GM21447 (cell line): ENCODE data around the gene SURF1.
"Not testable (repeated sequence)": the region's sequence is repeated elsewhere in the genome, so short reads cannot be mapped to it uniquely, and the experiment has no call there.

Experiments used
- ATAC-seq: cut with Tn5 transposase; IDR thresholded peaks from one replicate; pipeline ENCODE4 v1.9.1; 2021; ENCODE audit not compliant: unreplicated experiment

The SURF1 gene, protein sequence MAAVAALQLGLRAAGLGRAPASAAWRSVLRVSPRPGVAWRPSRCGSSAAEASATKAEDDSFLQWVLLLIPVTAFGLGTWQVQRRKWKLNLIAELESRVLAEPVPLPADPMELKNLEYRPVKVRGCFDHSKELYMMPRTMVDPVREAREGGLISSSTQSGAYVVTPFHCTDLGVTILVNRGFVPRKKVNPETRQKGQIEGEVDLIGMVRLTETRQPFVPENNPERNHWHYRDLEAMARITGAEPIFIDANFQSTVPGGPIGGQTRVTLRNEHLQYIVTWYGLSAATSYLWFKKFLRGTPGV

DNA sequence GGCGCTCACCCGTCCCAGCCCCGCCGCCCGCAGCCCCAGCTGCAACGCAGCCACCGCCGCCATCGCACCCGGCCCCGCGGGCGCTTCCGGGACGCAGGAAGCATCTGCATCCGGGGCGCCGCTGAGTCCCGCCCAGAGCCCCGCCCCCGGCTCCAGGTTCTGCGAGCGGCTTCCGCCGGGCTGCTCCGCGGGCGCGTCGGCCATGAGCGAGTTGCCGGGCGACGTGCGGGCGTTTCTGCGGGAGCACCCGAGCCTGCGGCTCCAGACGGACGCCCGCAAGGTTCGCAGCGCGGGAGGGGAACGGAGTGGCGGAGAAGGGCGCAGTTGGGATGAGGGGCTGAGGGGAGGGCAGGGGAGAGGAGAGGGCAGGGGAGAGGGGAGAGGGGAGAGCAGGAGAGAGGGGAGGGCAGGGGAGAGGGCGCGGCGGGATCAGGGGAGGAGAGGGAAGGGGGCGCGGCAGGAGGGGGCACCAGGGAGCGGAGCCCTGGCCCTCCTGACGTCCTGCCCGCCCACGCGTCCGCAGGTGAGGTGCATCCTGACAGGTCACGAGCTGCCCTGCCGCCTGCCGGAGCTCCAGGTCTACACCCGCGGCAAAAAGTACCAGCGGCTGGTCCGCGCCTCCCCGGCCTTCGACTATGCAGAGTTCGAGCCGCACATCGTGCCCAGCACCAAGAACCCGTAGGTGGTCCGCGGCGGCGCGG, at the start of gene SURF1, which contains the start of gene SURF2:
Gene SURF1, minus strand, starts transcription at position 97 of the 701 bp plus-strand sequence. Its CDS starts 34 bp downstream, at position 63.
Gene SURF2, plus strand, starts transcription at position 160 of the 701 bp plus-strand sequence. Its CDS starts 43 bp downstream, at position 203.
- ATAC-seq, result peak; percentile 55

DNA sequence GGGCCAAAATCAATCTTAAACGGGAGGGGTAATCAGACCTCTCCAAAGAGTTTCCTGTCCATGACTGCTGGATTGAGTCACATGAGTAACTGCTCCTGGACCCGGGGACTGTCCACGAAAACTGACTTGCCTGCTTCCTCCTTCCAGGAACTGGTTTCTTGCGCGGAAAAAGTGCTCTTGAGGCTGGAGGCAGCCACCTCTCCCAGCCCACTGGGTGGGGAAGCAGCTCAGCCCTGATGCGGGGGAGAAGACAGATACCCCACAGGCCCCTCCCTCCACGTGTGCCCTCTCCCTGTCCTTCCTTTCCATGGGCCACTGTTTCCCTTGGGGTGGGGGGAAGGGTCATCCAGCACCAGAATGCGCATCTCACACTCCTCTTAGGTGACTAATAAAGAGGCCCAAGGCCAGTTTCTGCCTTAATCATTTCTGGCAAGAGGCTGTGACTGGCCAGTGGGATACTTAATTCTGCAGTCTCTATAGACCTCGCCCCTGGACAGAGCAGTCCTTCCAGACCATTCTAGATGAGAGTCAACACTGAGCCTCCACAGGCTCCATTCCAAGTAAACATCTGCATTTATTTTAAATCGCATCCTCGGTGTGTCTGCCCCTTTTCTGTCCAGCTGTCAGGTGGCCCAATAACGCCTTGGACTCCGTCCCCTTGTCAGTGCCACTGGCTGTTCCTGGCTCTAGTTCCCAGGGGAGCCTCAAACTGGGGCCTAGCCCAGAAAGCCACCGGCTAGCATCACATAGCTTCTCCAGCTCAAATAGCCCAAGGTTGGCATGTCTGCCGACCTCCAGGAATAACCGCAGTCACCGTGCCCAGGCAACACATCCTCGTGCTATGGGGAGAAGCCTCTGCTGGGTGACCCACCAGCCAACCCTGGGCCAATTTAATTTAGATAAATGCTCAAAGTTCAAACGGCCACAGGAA, 49.5 kb upstream of the SURF1 start:
- ATAC-seq, result no peak

DNA sequence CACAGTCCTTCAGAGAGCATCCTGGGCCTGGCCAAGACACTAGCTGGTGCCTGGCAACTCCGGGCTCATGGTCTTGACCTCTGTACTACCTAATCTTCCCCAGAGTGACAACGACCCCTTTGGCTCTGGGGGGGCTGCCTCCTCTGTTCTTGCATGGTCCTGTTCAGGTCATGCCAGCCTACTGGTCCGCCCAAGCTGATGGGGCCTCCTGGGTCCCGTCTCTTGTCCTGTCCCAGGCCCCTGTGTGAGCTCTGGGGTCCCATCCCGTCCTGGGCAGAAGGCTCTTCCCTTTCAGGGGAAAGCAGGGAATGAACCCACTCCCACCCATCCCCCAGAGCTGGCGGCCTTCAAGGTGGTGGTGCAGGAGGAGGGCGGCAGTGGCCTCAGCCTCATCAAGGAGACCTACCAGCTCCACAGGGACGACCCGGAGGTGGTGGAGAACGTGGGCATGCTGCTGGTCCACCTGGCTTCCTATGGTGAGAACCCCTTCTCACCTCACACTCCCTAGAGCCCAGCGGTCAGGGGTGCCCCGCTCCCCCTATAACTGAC, 48.2 kb upstream of the SURF1 start:
- no peak for ATAC-seq

DNA sequence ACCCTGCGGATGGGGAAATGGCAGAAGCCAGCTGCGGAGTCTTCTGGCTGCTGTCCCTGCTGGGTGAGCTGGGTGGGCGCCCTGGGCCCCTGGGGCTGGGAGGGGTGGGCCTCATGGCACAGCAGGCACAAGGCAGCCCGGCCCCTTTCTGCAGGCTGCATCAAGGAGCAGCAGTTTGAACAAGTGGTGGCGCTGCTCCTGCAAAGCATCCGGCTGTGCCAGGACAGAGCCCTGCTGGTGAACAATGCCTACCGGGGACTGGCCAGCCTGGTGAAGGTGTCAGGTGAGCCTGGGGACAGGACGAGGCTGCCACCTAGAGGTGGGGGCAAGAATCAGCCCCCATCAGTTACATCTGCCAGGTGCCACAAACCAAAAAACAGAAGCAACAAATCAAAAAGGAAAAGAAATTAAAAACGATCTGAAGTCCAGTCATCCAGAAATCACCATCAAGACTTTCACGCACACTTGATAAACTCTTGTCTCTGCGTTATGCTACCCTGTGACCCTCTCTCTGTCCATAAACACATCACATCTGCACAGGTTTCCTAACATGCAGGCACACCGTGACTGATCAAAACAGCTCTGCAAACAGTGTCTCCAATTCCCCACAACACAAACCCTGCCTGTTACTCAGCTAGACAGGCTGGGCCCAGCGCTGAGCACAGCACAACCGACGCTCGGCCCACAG, 47.6 kb upstream of the SURF1 start:
- no peak for ATAC-seq

DNA sequence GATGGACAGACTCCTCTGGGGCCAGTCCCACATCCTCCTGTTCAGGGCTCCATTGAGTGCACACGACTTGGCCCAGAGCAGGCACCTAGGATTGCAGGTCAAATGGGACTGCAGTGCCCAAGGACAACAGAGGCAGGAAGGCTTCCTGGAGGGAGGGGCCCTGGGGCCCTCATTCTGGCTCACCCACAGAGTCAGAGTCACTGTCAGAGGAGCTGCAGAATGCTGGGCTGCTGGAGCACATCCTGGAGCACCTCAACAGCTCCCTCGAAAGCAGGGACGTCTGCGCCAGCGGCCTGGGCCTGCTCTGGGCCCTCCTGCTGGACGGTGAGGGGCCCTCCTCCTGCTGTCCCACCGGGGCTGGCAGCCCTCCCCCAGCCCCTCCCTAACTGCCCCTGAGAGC, 46.4 kb upstream of the SURF1 start:
- ATAC-seq, result no peak

DNA sequence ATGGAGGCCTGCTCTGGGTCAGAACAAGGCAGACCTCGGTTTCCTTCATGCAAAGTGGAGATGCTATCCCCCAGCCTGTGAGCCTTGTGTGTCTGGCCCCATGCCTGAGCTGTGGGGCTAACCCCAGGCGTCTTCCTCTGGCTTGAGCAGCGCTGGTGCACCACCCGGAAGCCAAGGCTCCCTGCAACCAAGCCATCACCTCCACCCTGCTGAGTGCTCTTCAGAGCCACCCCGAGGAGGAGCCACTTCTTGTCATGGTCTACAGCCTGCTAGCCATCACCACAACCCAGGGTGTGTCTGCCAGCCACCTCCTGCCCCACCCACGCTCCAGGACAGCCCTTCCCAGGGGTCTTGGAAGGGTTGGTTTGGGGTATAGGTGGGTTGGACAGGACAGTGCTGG, 45.3 kb upstream of the SURF1 start:
- no peak for ATAC-seq

DNA sequence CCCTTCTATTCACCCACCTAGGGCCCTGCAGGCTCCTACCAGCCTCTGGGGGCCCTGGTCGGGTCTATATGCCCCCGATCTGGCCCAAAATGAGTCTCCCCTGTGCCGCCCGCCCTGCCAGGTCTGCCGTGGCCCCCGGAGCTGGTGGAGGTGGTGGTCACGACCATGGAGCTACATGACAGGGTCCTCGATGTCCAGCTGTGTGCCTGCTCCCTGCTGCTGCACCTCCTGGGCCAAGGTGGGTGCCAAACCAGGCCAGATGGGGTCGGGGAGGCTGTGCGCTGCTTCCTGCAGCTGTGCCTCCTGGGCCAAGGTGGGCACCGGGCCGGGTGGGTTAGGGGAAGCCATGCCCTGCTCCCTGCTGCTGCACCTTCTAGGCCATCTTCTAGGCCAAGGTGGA, 44.0 kb upstream of the SURF1 start:
- ATAC-seq, result no peak

DNA sequence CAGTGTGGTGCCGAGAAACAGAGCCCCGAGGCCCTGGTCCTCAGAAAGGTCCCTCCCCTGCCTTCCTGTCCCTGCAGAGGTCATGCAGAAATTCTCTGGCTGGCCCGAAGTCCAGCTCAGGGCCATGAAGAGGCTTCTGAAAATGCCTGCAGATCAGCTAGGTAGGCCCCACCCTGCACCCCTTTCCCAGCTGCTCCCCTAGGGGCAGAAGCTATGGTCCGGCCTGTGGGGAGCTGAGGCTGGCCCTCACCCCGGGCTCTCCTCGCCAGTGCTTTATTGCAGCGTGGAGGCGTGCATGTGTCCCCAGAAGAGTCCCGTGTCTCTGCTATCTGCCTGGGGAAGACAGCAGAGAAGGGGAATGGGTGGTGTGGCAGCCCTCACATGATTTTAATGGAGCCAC, 41.6 kb upstream of the SURF1 start:
- ATAC-seq, result no peak

DNA sequence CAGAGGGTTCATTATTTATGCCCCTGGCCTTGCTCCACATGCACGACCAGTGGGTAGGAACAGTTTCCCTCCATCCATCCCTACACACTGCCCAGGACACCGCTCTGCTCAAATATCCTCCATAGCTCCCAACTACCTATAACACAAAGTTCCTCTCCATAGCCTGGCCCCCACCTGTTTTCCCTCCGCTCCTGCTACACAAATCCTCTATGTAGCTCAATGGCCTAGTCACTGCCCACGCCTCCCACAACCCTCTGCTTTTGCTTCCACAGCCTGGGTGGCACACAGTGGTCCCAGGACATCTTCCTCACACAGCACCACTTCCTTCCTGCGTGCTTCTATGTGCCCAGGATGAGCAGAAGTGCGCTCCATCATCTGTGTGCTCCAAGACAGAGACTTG, 41.1 kb upstream of the SURF1 start:
- no peak for ATAC-seq

DNA sequence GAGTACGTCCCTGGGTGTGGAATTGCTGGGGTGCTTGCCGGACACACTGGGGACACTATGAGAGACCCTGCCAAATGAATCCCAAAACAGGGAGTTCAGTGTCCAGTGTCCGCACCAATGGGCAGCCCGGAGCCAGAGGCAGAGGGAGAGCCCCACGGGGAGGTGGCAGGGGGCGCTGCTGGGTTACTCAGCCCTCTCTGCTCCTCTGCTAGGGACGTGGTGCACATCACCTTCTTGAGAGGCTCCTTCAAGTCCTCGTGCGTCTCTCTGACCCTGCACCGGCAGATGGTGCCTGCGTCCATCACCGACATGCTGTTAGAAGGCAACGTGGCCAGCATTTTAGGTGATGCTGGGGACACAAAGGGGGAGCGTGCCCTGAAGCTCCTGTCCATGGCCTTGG, 40.7 kb upstream of the SURF1 start:
- ATAC-seq, result no peak

DNA sequence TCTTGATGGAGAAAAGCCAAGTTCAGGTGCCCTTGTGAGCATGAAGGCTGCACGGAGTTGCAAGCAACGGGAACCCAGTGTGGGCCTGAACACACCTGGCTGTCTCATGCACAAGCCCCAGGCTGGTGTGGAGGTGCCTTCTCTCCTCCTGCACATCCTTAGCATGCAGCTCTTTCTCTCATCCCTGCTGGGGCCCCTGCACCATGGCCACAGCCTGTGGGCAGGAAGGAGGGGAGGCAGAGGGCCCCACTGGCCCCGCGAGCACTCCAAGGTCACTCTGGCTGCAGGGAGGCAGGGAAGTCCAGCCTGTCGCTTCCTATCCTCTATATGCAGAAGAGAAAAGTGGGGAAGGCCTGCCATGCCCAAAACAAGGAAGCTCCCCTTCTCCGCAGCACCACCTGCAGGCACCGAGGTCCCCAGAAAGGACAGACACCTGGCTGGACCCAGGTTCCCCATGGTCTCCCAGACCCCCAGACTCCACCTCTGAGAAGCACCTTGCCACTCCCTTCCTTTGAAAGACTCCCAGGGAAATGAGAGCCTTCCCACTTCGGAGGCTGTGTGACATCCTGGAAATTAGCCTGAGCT, 38.5 kb upstream of the SURF1 start:
- ATAC-seq, result no peak

DNA sequence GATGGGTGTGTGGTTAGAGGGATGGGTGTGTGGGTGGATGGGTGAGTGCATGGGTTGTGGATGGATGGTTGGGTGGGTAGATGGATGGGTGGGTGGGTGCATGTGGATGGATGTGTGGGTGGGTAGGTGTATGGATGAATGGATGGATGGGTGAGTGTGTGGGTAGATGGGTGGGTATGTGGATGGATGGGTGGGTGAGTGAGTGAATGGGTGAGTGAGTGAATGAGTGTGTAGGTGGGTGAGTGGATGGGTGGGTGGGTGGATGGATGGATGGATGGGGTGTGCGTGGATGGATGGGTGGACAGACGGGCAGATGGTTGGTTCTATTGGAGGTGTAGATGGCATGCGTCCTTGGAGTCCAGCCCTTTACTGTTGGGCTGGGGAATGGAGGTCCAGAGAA, 37.1 kb upstream of the SURF1 start:
- ATAC-seq, result no peak

DNA sequence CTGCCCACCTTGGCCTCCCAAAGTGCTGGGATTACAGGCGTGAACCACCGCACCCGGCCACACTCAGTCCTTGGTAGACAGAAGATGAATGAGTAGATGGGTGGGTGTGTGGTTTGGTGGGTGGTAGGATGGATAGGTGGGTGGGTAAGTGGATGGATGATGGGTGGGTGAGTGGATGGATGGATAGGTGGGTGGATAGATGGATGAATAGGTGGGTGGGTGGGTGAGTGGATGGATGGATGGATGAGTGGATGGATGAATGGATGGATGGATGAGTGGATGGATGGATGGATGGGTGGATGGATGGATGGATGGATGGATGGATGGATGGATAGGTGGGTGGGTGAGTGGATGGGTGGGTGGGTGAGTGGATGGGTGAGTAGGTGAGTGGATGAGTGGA, 36.0 kb upstream of the SURF1 start:
- ATAC-seq, result not testable (repeated sequence)

DNA sequence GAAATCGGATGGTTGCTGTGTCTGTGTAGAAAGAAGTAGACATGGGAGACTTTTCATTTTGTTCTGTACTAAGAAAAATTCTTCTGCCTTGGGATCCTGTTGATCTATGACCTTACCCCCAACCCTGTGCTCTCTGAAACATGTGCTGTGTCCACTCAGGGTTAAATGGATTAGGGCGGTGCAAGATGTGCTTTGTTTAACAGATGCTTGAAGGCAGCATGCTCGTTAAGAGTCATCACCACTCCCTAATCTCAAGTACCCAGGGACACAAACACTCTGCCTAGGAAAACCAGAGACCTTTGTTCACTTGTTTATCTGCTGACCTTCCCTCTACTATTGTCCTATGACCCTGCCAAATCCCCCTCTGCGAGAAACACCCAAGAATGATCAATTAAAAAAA, 35.2 kb upstream of the SURF1 start:
- ATAC-seq, result not testable (repeated sequence)

DNA sequence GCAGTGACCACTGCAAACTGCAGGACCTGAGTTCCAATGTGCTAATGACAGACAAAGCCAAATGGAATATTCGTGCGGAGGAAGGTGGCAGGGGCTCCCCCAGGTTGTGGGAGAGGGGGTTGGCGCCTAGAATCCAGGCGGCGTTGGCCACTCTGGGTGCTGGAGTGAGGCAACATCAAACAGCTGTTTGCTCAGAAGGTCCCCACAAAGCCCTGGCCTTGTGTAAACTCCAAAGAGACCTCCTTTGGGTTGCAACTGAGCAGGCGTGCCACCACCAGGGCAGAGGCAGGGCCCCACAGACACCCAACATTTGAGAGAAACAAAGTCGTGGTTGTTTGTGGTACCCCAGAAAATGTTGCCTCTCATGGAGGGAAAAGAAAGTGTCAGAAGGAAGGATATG, 34.4 kb upstream of the SURF1 start:
- no peak for ATAC-seq

DNA sequence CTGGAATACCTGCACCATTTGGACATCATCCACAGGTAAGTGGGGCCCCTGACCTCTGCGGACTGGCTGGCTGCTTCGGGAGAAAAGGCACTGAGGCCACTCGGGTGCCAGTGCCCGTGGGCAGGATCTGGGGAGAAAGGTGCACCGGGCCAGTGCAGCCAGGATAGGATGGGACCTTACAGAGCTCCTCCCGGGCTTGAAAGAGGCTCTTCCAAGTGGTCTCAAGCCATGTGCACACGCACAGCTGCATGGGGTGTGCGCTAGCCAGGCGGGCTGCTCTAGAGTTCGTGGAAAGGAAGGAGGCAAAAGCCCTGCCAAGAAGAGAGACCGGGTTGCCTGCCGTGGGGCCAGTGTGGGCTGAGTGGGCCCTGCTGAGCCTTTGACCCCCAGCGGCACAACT, 33.3 kb upstream of the SURF1 start:
- no peak for ATAC-seq

DNA sequence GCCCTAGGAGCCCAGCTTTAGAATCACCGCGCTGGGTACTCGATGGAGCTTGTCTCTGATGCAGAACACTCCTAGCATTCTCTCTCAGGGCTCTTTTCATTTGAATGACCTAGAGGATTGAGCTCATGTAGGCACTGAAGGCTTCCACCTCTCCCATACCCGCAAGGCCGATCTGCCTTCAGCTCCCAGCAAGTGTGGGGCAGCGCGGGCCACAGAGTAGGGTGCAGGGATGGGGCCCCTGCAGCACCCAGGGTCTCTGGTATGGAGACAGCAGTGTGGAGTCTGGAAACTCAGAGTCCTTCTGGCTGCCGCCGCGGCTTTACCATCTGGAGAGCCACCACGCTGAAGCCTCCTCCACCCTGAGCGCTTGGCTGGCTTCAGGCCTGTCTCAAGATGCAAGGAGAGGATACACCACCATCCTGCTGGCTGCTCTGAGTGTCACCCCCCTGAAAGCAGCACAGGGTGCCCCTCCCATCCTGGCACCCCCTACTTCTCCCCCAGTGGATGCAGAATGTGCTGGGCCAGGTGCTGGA, 32.8 kb upstream of the SURF1 start:
- no peak for ATAC-seq

DNA sequence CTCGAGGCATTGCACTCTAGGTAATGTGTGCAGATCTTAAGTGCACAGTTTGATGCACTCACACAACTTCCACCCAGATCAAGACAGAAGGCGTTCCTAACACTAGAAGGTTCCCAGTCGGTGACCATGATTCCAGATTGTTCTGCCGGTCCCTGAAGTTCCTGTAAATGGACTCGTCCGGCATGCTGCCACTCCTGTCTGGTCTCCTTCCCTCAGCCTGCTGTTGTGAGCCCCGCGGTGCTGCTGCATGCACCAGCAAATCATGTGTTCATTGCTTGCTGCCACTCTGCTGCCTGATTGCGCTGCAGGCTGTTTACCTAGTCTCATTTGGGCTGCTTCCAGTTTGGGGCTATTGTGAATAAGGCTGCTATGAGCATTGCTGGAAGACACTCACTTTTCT, 31.4 kb upstream of the SURF1 start:
- ATAC-seq, result no peak

DNA sequence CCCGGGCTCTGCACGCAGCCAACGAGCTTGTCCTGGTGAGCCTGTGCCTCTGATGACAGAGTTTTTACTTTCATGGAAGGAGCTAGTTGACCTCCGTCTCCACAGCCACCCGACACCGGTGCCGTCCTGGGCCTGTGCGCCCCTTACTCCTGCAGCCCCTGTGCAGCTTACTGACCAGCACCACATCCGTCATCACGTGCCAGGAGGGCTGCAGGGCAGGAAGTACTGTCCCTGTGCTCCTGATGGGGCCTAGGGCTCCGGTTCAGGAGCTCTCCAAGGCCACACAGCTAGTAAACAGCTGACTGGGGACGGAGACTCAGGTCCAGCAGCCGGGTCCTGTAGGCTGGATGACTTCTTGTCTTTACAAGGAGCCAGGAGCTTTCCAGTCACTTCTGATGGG, 30.1 kb upstream of the SURF1 start:
- no peak for ATAC-seq

DNA sequence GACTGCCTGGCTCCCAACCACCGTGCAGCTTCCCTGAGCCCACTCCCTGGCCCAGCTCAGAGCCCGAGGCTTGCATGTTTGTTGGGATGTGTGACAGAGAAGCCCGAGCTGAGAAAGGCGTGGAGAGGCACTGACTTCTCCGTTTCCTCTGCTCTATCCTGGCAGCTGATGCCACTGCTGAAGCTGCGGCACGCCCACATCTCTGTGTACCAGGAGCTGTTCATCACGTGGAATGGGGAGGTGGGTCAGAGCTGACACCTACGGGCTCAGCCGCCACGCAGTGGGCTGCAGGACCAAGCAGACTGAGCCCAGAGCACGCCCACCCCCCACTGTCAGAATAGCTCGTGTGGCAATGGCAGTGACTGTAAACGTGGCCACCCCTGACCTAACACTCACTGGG, 29.2 kb upstream of the SURF1 start:
- no peak for ATAC-seq
